WTC11 (cell line): Measurements from ENCODE around the gene PRR12. TPM values are rescaled to one million over a fixed set of nuclear protein-coding genes. Genes with fewer than 3 reads are reported as not detected.

Experiments used
- ATAC-seq: fragments of 200-7000 bp; cut with Tn5 transposase; 2 replicates; pipeline ENCODE4 v1.10.0; 2021; ENCODE audit warnings: mild to moderate bottlenecking, moderate library complexity
- CTCF ChIA-PET: fragments of 300-600 bp; sonication (Branson Sonifier 250); formaldehyde crosslinking; loops from one replicate; lab custom pipeline; 2021; ENCODE audit warnings: antibody characterized with exemption; lab: Charles Lee
- POLR2A ChIA-PET: fragments of 350-600 bp; sonication (Branson Sonifier 250); formaldehyde crosslinking; loops from one replicate; lab custom pipeline; 2021; ENCODE audit warnings: antibody characterized with exemption; lab: Charles Lee
- DNase-seq: peaks from one replicate; pipeline ENCODE4 v3.0.0; 2021; ENCODE audit warnings: low spot score
- H3K27ac Mint-ChIP-seq: 2 replicates; pipeline ENCODE4 v1.8.0; 2021; ENCODE audit warnings: mixed read lengths
- H3K27me3 Mint-ChIP-seq: 2 replicates; pipeline ENCODE4 v1.8.0; 2021; ENCODE audit warnings: low read depth, mild to moderate bottlenecking, moderate library complexity, mixed read lengths
- H3K36me3 Mint-ChIP-seq: 2 replicates; pipeline ENCODE4 v1.8.0; 2021; ENCODE audit warnings: mixed read lengths
- H3K4me1 Mint-ChIP-seq: 2 replicates; pipeline ENCODE4 v1.8.0; 2022; ENCODE audit warnings: mixed read lengths
- H3K4me3 Mint-ChIP-seq: 2 replicates; pipeline ENCODE4 v1.8.0; 2021; ENCODE audit warnings: mild to moderate bottlenecking, moderate library complexity, mixed read lengths
- H3K9me3 Mint-ChIP-seq: 2 replicates; pipeline ENCODE4 v1.8.0; 2021; ENCODE audit warnings: mixed read lengths
- CBFB ChIP-seq: sonication (generic); formaldehyde crosslinking; IDR thresholded peaks from 2 replicates; pipeline ENCODE4 v1.8.1; 2022; ENCODE audit warnings: mild to moderate bottlenecking, low read depth, missing genetic modification reagents
- CTCF ChIP-seq: fragments of 200-600 bp; IDR thresholded peaks from 2 replicates; pipeline ENCODE4 v1.8.0; 2022; ENCODE audit warnings: antibody characterized with exemption
- EMX1 ChIP-seq: fragments of 250-450 bp; sonication (Bioruptor Pico); IDR thresholded peaks from 2 replicates; pipeline ENCODE4 v1.8.0; 2021; ENCODE audit warnings: mild to moderate bottlenecking
- MXD4 ChIP-seq: fragments of 250-450 bp; sonication (Bioruptor Pico); IDR thresholded peaks from 2 replicates; pipeline ENCODE4 v1.8.0; 2021; ENCODE audit warnings: mild to moderate bottlenecking, moderate library complexity, borderline replicate concordance
- NFE2L1 ChIP-seq: sonication (generic); formaldehyde crosslinking; IDR thresholded peaks from 2 replicates; pipeline ENCODE4 v1.8.1; 2023; ENCODE audit warnings: missing genetic modification reagents
- PREB ChIP-seq: sonication (generic); formaldehyde crosslinking; IDR thresholded peaks from 2 replicates; pipeline ENCODE4 v1.8.1; 2022; ENCODE audit warnings: mild to moderate bottlenecking, missing genetic modification reagents, moderate library complexity, borderline replicate concordance
- TCF7 ChIP-seq: sonication (generic); formaldehyde crosslinking; IDR thresholded peaks from 2 replicates; pipeline ENCODE4 v1.8.0; 2022; ENCODE audit warnings: mild to moderate bottlenecking, low read depth, missing genetic modification reagents, moderate library complexity
- ZNF281 ChIP-seq: sonication (generic); formaldehyde crosslinking; IDR thresholded peaks from 2 replicates; pipeline ENCODE4 v1.8.0; 2023; ENCODE audit warnings: mild to moderate bottlenecking, missing genetic modification reagents
- ZSCAN18 ChIP-seq: fragments of 250-450 bp; sonication (Bioruptor Pico); IDR thresholded peaks from 2 replicates; pipeline ENCODE4 v2.1.2; 2022; ENCODE audit warnings: mild to moderate bottlenecking, moderate library complexity
- total RNA-seq: library from RNA; stranded (reverse); gene quantifications from 3 replicates; pipeline ENCODE4 v1.2.3, GENCODE V29; 2021
- TF ChIP-seq, protein P1 (sequence below): fragments of 250-450 bp; sonication (Bioruptor Pico); IDR thresholded peaks from 2 replicates; pipeline ENCODE4 v1.8.0; 2021; ENCODE audit warnings: mild to moderate bottlenecking
- TF ChIP-seq, protein P2 (sequence below): sonication (generic); formaldehyde crosslinking; IDR thresholded peaks from 2 replicates; pipeline ENCODE4 v1.8.0; 2023; ENCODE audit warnings: missing genetic modification reagents
- TF ChIP-seq, protein P3 (sequence below): sonication (generic); formaldehyde crosslinking; IDR thresholded peaks from 2 replicates; pipeline ENCODE4 v1.8.0; 2022; ENCODE audit warnings: mild to moderate bottlenecking, missing genetic modification reagents

The PRR12 gene
- total RNA-seq, 1 experiment from 2014 or later, result 86.1 TPM

DNA sequence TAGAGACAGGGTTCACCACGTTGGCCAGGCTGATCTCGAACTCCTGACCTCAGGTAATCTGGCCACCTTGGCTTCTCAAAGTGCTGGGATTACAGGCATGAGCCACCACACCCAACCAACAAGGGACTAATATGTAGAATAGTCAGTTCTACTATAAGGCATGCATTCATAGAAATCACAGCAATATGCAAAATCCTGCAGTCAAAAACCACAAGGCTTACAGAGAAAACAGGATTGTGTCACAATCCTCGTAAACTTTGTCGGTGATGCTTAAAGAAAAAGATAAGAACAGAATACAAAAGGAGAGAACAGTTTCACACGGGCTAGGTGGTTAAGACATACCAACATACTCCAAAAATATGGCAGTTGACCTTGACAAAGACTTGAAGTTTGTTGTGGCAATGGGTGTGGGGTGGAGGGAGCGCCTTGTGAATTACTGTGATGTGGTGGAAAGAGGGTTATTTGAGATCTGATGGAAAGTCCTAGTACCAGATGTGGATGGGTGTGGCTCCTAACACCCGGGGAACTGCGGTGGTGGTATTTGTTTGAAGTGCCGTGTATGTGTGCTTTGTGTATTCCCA, 23.0 kb upstream of the PRR12 start (continued):
- TF ChIP-seq, protein P1, sequence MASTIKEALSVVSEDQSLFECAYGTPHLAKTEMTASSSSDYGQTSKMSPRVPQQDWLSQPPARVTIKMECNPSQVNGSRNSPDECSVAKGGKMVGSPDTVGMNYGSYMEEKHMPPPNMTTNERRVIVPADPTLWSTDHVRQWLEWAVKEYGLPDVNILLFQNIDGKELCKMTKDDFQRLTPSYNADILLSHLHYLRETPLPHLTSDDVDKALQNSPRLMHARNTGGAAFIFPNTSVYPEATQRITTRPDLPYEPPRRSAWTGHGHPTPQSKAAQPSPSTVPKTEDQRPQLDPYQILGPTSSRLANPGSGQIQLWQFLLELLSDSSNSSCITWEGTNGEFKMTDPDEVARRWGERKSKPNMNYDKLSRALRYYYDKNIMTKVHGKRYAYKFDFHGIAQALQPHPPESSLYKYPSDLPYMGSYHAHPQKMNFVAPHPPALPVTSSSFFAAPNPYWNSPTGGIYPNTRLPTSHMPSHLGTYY (CRISPR knock-in tag), result no peak
- TF ChIP-seq CBFB (no peak), NFE2L1 (no peak), MXD4 (no peak), PREB (no peak)
- TF ChIP-seq, protein P2, sequence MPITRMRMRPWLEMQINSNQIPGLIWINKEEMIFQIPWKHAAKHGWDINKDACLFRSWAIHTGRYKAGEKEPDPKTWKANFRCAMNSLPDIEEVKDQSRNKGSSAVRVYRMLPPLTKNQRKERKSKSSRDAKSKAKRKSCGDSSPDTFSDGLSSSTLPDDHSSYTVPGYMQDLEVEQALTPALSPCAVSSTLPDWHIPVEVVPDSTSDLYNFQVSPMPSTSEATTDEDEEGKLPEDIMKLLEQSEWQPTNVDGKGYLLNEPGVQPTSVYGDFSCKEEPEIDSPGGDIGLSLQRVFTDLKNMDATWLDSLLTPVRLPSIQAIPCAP (CRISPR knock-in tag), result no peak
- TF ChIP-seq, protein P3, sequence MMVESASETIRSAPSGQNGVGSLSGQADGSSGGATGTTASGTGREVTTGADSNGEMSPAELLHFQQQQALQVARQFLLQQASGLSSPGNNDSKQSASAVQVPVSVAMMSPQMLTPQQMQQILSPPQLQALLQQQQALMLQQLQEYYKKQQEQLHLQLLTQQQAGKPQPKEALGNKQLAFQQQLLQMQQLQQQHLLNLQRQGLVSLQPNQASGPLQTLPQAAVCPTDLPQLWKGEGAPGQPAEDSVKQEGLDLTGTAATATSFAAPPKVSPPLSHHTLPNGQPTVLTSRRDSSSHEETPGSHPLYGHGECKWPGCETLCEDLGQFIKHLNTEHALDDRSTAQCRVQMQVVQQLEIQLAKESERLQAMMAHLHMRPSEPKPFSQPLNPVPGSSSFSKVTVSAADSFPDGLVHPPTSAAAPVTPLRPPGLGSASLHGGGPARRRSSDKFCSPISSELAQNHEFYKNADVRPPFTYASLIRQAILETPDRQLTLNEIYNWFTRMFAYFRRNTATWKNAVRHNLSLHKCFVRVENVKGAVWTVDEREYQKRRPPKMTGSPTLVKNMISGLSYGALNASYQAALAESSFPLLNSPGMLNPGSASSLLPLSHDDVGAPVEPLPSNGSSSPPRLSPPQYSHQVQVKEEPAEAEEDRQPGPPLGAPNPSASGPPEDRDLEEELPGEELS (CRISPR knock-in tag), result no peak

- H3K27ac Mint-ChIP-seq, result peak overlapping the region; percentile 76
- POLR2A ChIA-PET, result interaction anchor here (1.2 to 1.7 kb wide), 3 partner anchors 10 to 70 kb away, joined by 4 to 6 read pairs (median 5); partner anchors contain the start of genes NOSIP and RRAS
- H3K4me1 Mint-ChIP-seq, result peaks cover 14% of the 10 kb centered on the region
- peak; percentile 62 for DNase-seq
- H3K27me3 Mint-ChIP-seq, result no peaks in the 10 kb centered on the region
- H3K9me3 Mint-ChIP-seq, result no peaks in the 10 kb centered on the region
- ATAC-seq, result peak; percentile 78
- H3K4me3 Mint-ChIP-seq, result peak overlapping the region; percentile 3; the same call in 1 of the 2 replicates
- TF ChIP-seq TCF7 (CRISPR knock-in tag) (no peak), ZSCAN18 (CRISPR knock-in tag) (no peak), ZNF281 (CRISPR knock-in tag) (no peak), CTCF (peak; percentile 93), EMX1 (CRISPR knock-in tag) (0 out of 2 replicates have a peak, but pooled peaks have one; percentile 50)
- TF ChIP-seq, protein P1 (CRISPR knock-in tag), result no peak
- peaks cover 3% of the 10 kb centered on the region; the same call in 1 of the 2 replicates for H3K36me3 Mint-ChIP-seq
- CTCF ChIA-PET, result interaction anchor here (0.6 to 3.6 kb wide), 60 partner anchors 8 to 360 kb away, joined by 3 to 95 read pairs (median 5); partner anchors contain the start of genes AP2A1, FCGRT, FLT3LG and NOSIP
Observed at GRCh38 chr19:49570138-49570856, 20.7 kb upstream of the PRR12 start.
